ENCODE data around the gene DAB2IP. TPM values are rescaled to one million over a fixed set of nuclear protein-coding genes. Genes with fewer than 3 reads are reported as not detected.

The DAB2IP gene
- total RNA-seq, 1 experiment from 2014 or later = 18.7 TPM

DNA sequence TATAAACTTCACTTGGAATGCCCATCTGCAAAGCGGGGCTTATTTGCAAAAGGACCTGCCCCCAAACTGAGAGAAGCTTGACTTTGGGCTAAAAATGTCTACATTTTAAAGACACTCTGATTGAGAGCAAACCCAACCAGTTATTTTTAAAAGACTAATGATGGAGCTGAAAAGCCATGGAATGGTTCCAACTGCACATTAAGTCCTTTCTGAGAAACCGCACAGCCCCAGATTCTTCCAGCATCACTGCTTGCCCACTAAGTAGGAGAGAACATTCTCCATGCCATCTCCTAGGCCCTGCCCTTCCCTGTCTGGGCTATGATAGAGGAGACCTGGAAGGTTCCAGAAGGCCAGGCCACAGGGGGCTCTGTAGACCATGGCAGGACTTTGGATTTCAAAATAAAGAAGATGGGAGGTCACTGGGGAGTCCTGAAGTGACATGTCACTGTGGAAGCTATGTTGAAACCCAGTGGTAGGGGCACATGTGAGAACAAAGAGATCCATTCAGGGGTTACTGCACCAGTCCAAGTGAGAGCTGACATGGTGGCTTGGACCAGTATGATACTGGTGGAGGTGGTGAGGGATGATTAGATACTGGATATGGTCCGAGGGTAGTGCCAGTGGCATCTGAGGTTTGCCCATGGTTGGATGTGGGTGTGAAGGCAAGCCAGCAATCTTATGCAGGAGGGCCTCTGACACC lies 179.2 kb downstream of the DAB2IP start:
- Histone ChIP-seq H3K27ac (no peak overlapping the region), H3K4me3 (no peak overlapping the region), H3K27me3 (0 out of 2 replicates have a peak, but pooled peaks cover 3% of the 10 kb centered on the region), H3K36me3 (no peaks in the 10 kb centered on the region), H3K4me1 (no peaks in the 10 kb centered on the region), H3K9me3 (replicated peaks) (peaks cover 3% of the 10 kb centered on the region; the same call in 1 of the 2 replicates)
- no peak for DNase-seq

DNA sequence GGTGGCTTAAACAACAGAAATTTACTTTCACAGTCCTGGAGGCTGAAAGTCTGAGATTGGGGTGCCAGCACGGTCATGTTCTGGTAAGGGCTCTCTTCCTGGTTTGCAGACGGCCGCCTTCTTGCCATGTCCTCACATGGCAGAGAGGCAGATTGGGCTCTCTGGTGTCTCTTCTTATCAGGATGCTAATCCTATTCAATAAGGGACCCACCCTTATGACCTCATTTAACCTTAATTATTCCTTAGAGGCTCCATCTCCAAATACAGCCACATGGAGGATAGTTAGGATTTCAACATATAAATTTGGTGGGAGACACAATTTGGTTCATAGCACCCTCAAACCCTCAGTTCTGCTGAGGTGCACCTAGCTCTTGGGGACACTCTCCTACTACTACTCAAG lies 180.4 kb downstream of the DAB2IP start:
- Histone ChIP-seq H3K4me1 (no peaks in the 10 kb centered on the region), H3K36me3 (no peaks in the 10 kb centered on the region), H3K27ac (no peak overlapping the region), H3K27me3 (0 out of 2 replicates have a peak, but pooled peaks cover 3% of the 10 kb centered on the region), H3K4me3 (no peak overlapping the region), H3K9me3 (replicated peaks) (peaks cover 3% of the 10 kb centered on the region; the same call in 1 of the 2 replicates)
- no peak for DNase-seq

DNA sequence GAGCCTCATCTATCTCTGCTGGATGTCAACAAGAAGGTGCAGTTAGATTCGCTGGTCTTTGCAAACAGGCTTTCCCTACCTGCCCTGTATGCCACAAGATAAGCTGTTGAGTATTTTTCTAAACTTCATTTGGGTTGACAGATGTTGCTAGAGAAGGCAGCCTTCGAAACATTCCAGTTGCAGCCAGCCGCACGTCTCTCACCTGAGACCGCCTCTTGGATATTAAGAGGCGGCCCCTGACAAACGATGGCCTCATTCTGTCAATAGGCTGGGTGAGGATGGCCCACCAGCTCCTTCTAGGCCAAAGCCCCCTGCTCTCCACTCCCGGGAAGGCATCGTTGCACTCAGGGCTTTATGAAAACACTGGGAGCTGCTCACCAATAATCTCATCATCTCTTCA lies 181.6 kb downstream of the DAB2IP start:
- DNase-seq = no peak
- H3K4me1 ChIP-seq = no peaks in the 10 kb centered on the region
- no peaks in the 10 kb centered on the region for H3K36me3 ChIP-seq
- H3K27me3 ChIP-seq = 0 out of 2 replicates have a peak, but pooled peaks cover 3% of the 10 kb centered on the region
- H3K4me3 ChIP-seq = no peak overlapping the region
- H3K27ac ChIP-seq = no peak overlapping the region
- H3K9me3 ChIP-seq (replicated peaks) = peaks cover 3% of the 10 kb centered on the region; the same call in 1 of the 2 replicates

Other genes with a start within 250 kb of the DAB2IP start
- not detected in 2 replicates for gene GGTA1, start 151.8 kb upstream of the DAB2IP start, total RNA-seq (2014; rRNA removed; shearing (Covaris generic))

All from SJCRH30 (cell line).